HepG2 (cell line): Measurements from ENCODE around the gene ZNF735. TPM values are rescaled to one million over a fixed set of nuclear protein-coding genes. Genes with fewer than 3 reads are reported as not detected.
"Not testable (repeated sequence)": the region's sequence is repeated elsewhere in the genome, so short reads cannot be mapped to it uniquely, and the experiment has no call there.

ENCODE experiments used
- ATAC-seq: fragments of 200-7000 bp; cut with Tn5 transposase; 3 replicates; pipeline ENCODE4 v1.9.1; 2020; ENCODE audit warnings: mild to moderate bottlenecking, moderate library complexity
- BruUV-seq: library from RNA; stranded (reverse); fragments of 400-500 nt; replicated peaks from 2 replicates; lab custom pipeline; 2021; lab: Mats Ljungman, UMichigan
- CTCF ChIA-PET: fragments of 300-600 bp; formaldehyde crosslinking; extraction: SDS; loops from one replicate; lab custom pipeline; 2021; ENCODE audit warnings: low total read pairs, inconsistent platforms, low intra/inter-chr PET ratio; lab: Yijun Ruan, JAX
- POLR2A ChIA-PET: fragments of 350-600 bp; sonication (Branson Sonifier 250); formaldehyde crosslinking; loops from one replicate; lab custom pipeline; 2020; ENCODE audit warnings: antibody characterized with exemption, inconsistent platforms; lab: Yijun Ruan, JAX
- DNase-seq: peaks from one replicate; pipeline ENCODE4 v3.0.0-alpha.2; 2015; ENCODE audit warnings: low spot score
- FAIRE-seq: peaks from 3 replicates; lab custom pipeline; 2011; peaks lifted over from hg19 to GRCh38; lab: Jason Lieb, UNC
- H2AFZ ChIP-seq: one replicate; pipeline ENCODE4 v1.6.1; 2011; ENCODE audit warnings: low read length, inconsistent platforms
- H3K27ac ChIP-seq: fragments of 300-600 bp; 3 replicates; pipeline ENCODE4 v1.8.0; 2011; ENCODE audit warnings: mixed run types, mild to moderate bottlenecking, mixed read lengths, low read length, inconsistent platforms; ENCODE audit not compliant: insufficient read depth; ENCODE audit errors: extremely low read length
- H3K27me3 ChIP-seq, 2 experiments: fragments of 200-600 bp in 1 of 2; 2 replicates in 1 of 2; 3 replicates in 1 of 2; pipeline versions ENCODE4 v1.6.0 to v1.8.0; 2011; ENCODE audit warnings: low read length in 2 of 2, mild to moderate bottlenecking in 2 of 2, moderate library complexity in 2 of 2, inconsistent platforms in 1 of 2; ENCODE audit not compliant: insufficient read depth in 2 of 2, control insufficient read depth in 1 of 2
- H3K36me3 ChIP-seq, 2 experiments: fragments of 200-600 bp in 1 of 2; replicated peaks in 1 of 2; 2 replicates in 1 of 2; 3 replicates in 1 of 2; pipeline versions ENCODE4 v1.5.1 to v1.8.0; 2011; ENCODE audit warnings: low read length in 2 of 2, inconsistent platforms in 1 of 2; ENCODE audit not compliant: insufficient read depth in 2 of 2, control insufficient read depth in 1 of 2
- H3K4me1 ChIP-seq: 2 replicates; pipeline ENCODE4 v1.5.1; 2012; ENCODE audit warnings: low read length, inconsistent platforms; ENCODE audit not compliant: insufficient read depth
- H3K4me2 ChIP-seq: 2 replicates; pipeline ENCODE4 v1.6.0; 2011; ENCODE audit warnings: low read depth, low read length, inconsistent platforms
- H3K4me3 ChIP-seq, 3 experiments: fragments of 200-600 bp in 1 of 3; sonication (generic), shearing (Covaris generic) in 1 of 3; replicated peaks in 1 of 3; 2 replicates each; pipeline ENCODE4 v1.5.1; 2011 to 2016; ENCODE audit warnings: low read length in 3 of 3, inconsistent platforms in 2 of 3, low read depth in 2 of 3, mild to moderate bottlenecking in 2 of 3, control low read depth in 1 of 3, mixed read lengths in 1 of 3; ENCODE audit not compliant: insufficient read depth in 1 of 3
- H3K79me2 ChIP-seq: one replicate; pipeline ENCODE4 v1.6.1; 2011; ENCODE audit warnings: low read length, inconsistent platforms; ENCODE audit not compliant: insufficient read depth
- H3K9ac ChIP-seq: 2 replicates; pipeline ENCODE4 v1.6.0; 2011; ENCODE audit warnings: mild to moderate bottlenecking, low read depth, low read length, inconsistent platforms; ENCODE audit not compliant: insufficient read depth
- H3K9me3 ChIP-seq: 2 replicates; pipeline ENCODE4 v1.5.1; 2012; ENCODE audit warnings: mild to moderate bottlenecking, low read length
- H4K20me1 ChIP-seq: 2 replicates; pipeline ENCODE4 v1.6.0; 2011; ENCODE audit warnings: inconsistent platforms, mild to moderate bottlenecking, low read length, moderate library complexity; ENCODE audit not compliant: insufficient read depth
- GLI4 ChIP-seq: sonication (generic); formaldehyde crosslinking; IDR thresholded peaks from 2 replicates; pipeline ENCODE4 v1.5.1; 2020; ENCODE audit warnings: missing genetic modification reagents, mild to moderate bottlenecking, moderate library complexity, borderline replicate concordance
- ISX ChIP-seq: sonication (generic); formaldehyde crosslinking; conservative IDR thresholded peaks from 2 replicates; pipeline ENCODE4 v1.5.0; 2020; ENCODE audit warnings: missing genetic modification reagents
- RAD51 ChIP-seq: fragments of 450-650 bp; IDR thresholded peaks from 2 replicates; pipeline ENCODE4 v1.6.1; 2016; ENCODE audit warnings: borderline replicate concordance
- RFX1 ChIP-seq: fragments of 450-650 bp; IDR thresholded peaks from 2 replicates; pipeline ENCODE4 v1.6.1; 2017
- ZBTB44 ChIP-seq: sonication (generic); formaldehyde crosslinking; IDR thresholded peaks from 2 replicates; pipeline ENCODE4 v1.4.0; 2020; ENCODE audit warnings: missing genetic modification reagents
- ZC3H4 ChIP-seq: sonication (generic); formaldehyde crosslinking; IDR thresholded peaks from 2 replicates; pipeline ENCODE4 v1.4.0; 2020; ENCODE audit warnings: missing genetic modification reagents, borderline replicate concordance
- ZFP36 ChIP-seq: fragments of 150-350 bp; IDR thresholded peaks from 2 replicates; pipeline ENCODE4 v1.6.1; 2018; ENCODE audit warnings: borderline replicate concordance, low read length, low read depth; ENCODE audit not compliant: partially characterized antibody
- WGBS: methylation state at CpG from one replicate; pipeline ENCODE4 v1.1.6; 2017; ENCODE audit warnings: low lambda C conversion rate; 5-methylcytosine and 5-hydroxymethylcytosine counted together
- in situ Hi-C: cut with HindIII; loops from 2 replicates; pipeline ENCODE4 v1.10.0; 2017; ENCODE audit warnings: low pct_unique_long_range_greater_than_20kb; ENCODE audit not compliant: extremely low pct_ligation_motif_present
- intact Hi-C: fragments of 100-400 bp; cut with micrococcal nuclease; formaldehyde crosslinking; loops from one replicate; pipeline ENCODE4 v1.10.0; 2022; ENCODE audit not compliant: unreplicated experiment
- polyA plus RNA-seq, 8 experiments: library from polyadenylated mRNA; depleted of rRNA in 3 of 8; stranded (reverse) in 7 of 8; unstranded in 1 of 8; fragments of >200 nt; fragmentation: Illumina TruSeq in 4 of 8; extraction: Trizol in 4 of 8; gene quantifications; 2 replicates each; pipeline versions ENCODE4 v1.2.1 to v1.2.3, GENCODE V29; 2011 to 2016; ENCODE audit warnings: low read depth in 4 of 8, missing spikeins in 1 of 8, mixed read lengths in 1 of 8; ENCODE audit not compliant: insufficient read depth in 1 of 8
- total RNA-seq, 5 experiments: library from RNA; depleted of rRNA; stranded (reverse); fragments of >200 nt; fragmentation: Illumina TruSeq; extraction: Trizol; gene quantifications; 2 replicates each; pipeline ENCODE4 v1.2.3, GENCODE V29; 2016; ENCODE audit warnings: low read depth in 1 of 5

ZNF735 gene
- total and polyA plus RNA-seq, 2 of the 13 experiments (the other 11 are each of a cell fraction or from before 2014, with no cell fraction given): not detected

GRCh38 chr7:64170974-64171373, 36.0 kb upstream of the ZNF735 start:
- H3K9ac ChIP-seq, H3K4me3 ChIP-seq, POLR2A ChIA-PET, H3K27me3 ChIP-seq, intact Hi-C loops, H3K4me1 ChIP-seq, H4K20me1 ChIP-seq, H2AFZ ChIP-seq, CTCF ChIA-PET, in situ Hi-C loops, H3K4me2 ChIP-seq, H3K79me2 ChIP-seq, DNase-seq, ATAC-seq, H3K36me3 ChIP-seq, FAIRE-seq, BruUV-seq, H3K27ac ChIP-seq: not testable (repeated sequence)
- peak; percentile 66; the same call in 1 of the 2 replicates for TF ChIP-seq RAD51
- WGBS: 1% methylated on average over 2 of the region's 2 CpGs
- peaks cover 64% of the 10 kb centered on the region for H3K9me3 ChIP-seq

GRCh38 chr7:64174328-64174727, 32.7 kb upstream of the ZNF735 start:
- ATAC-seq (no peak), DNase-seq (no peak), FAIRE-seq (no peak)
- POLR2A ChIA-PET: no interaction called here
- Histone ChIP-seq H3K4me2 (no peak overlapping the region), H3K27me3 (no peaks in the 10 kb centered on the region), H3K4me3 (no peak overlapping the region), H4K20me1 (no peaks in the 10 kb centered on the region), H3K79me2 (no peaks in the 10 kb centered on the region), H3K36me3 (no peaks in the 10 kb centered on the region), H2AFZ (no peak overlapping the region), H3K9ac (no peak overlapping the region), H3K9me3 (peaks cover 65% of the 10 kb centered on the region), H3K27ac (no peak overlapping the region), H3K4me1 (no peaks in the 10 kb centered on the region)
- intact Hi-C loops (no loop called here), in situ Hi-C loops (no loop called here)
- TF ChIP-seq ZFP36 (no peak), GLI4 (CRISPR knock-in tag) (no peak), ISX (CRISPR knock-in tag) (no peak), RFX1 (no peak), ZBTB44 (no peak), ZC3H4 (CRISPR knock-in tag) (no peak)
- CTCF ChIA-PET: no interaction called here
- no TSS peak for BruUV-seq
- WGBS: 0% methylated on average over 1 of the region's 5 CpGs
